ENCODE results near the gene BCL2L12. TPM values are rescaled to one million over a fixed set of nuclear protein-coding genes. Genes with fewer than 3 reads are reported as not detected.

The BCL2L12 gene
- total RNA-seq, 4 donors from 2014 or later: 3.6 to 9.2 (median 5.9) TPM

- no peak for TF ChIP-seq CTCF (IDR thresholded peaks at IDR 0.05)
- ATAC-seq (ENCODE audit: low FRiP score): no peak
- DNase-seq (ENCODE audit: low spot score): no peak
Measured at GRCh38 chr19:49687150-49687549, 21.4 kb downstream of the BCL2L12 start.

- no peak for TF ChIP-seq CTCF (IDR thresholded peaks at IDR 0.05)
- no peak for DNase-seq (ENCODE audit: low spot score)
- no peak for ATAC-seq (ENCODE audit: low FRiP score)
Measured at GRCh38 chr19:49687566-49688316, 22.0 kb downstream of the BCL2L12 start.

GRCh38 chr19:49688531-49689132 lies 22.9 kb downstream of the BCL2L12 start:
- DNase-seq (ENCODE audit: low spot score): no peak
- no peak for ATAC-seq (ENCODE audit: low FRiP score)
- no peak for TF ChIP-seq CTCF (IDR thresholded peaks at IDR 0.05)

GRCh38 chr19:49689133-49690078 lies 23.7 kb downstream of the BCL2L12 start, which contains the start of gene ADM5:
Gene ADM5 (plus strand): TSS chr19:49689594. CDS start chr19:49689838, 244 bp downstream.
- peak; percentile 33 for ATAC-seq (ENCODE audit: low FRiP score)
- DNase-seq (ENCODE audit: low spot score): no peak
- TF ChIP-seq CTCF (IDR thresholded peaks at IDR 0.05): no peak

GRCh38 chr19:49690079-49690655 lies 24.4 kb downstream of the BCL2L12 start:
- TF ChIP-seq CTCF (IDR thresholded peaks at IDR 0.05): no peak
- ATAC-seq (ENCODE audit: low FRiP score): peak; percentile 1
- no peak for DNase-seq (ENCODE audit: low spot score)

GRCh38 chr19:49690656-49691242 lies 25.0 kb downstream of the BCL2L12 start, which contains the start of gene CPT1C:
Gene CPT1C (plus strand): TSS chr19:49691116. CDS start chr19:49692253, 1,137 bp downstream.
- DNase-seq (ENCODE audit: low spot score) (no peak), ATAC-seq (ENCODE audit: low FRiP score) (peak; percentile 73)
- TF ChIP-seq CTCF (IDR thresholded peaks at IDR 0.05): no peak
